ENCODE results near the gene FAIM2.

The FAIM2 gene

GRCh38 chr12:49903700-49904423, at the start of gene FAIM2:
Gene FAIM2, minus strand, starts transcription at chr12:49903900. Its CDS starts 108 bp downstream, at chr12:49903792.
- no peak for DNase-seq

DNA sequence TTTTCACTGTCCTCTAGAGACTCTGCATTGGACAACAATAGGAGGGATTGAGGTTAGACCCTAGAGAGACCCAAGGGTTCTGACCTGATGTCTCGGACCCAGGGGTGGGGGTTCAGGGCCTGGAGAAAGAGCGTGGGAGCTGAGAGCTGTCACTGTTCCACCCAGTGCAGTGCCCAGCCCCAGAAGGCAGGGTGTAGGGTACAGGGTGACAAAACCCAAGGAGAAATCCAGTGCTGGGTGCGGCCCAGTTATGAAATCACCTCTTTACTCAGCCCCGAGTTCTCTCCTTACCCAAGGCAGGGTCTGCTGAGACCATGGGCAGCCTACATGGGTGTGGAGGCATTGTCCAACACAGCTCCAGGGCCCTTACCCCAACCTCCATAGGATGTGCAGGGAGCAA, 49.5 kb upstream of the FAIM2 start:
- DNase-seq: no peak

DNA sequence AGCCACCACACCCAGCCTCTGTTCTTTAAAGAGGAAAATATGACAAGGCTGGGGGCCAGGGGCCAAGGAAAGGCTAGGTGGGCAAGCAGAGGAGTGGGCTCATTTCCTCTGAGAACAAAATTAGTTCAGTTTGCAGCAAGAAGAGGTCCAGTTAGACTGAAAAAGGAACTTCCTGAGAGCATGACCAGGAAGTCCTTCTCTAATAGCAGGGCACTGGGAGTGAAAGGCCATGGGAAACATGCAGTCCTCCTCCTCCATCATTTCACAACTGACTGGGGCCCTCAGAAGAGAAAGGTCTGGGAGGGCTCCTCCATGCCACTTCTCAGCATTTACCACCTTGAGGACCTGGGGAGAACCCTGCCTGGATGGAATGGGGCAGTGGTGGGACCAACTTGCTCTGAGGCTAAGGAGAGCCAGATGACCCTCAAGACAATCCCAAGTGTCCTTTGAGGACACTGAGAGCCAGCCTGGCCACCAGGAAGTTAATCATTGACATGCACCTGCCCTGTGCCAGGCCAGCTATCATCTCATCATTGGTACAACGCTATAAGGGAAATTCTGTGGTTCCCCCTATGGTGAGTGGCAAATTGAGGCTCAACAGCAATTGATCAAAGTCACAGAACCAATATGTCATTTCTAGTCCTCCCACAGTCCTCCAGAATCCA, 48.8 kb upstream of the FAIM2 start:
- DNase-seq: no peak

DNA sequence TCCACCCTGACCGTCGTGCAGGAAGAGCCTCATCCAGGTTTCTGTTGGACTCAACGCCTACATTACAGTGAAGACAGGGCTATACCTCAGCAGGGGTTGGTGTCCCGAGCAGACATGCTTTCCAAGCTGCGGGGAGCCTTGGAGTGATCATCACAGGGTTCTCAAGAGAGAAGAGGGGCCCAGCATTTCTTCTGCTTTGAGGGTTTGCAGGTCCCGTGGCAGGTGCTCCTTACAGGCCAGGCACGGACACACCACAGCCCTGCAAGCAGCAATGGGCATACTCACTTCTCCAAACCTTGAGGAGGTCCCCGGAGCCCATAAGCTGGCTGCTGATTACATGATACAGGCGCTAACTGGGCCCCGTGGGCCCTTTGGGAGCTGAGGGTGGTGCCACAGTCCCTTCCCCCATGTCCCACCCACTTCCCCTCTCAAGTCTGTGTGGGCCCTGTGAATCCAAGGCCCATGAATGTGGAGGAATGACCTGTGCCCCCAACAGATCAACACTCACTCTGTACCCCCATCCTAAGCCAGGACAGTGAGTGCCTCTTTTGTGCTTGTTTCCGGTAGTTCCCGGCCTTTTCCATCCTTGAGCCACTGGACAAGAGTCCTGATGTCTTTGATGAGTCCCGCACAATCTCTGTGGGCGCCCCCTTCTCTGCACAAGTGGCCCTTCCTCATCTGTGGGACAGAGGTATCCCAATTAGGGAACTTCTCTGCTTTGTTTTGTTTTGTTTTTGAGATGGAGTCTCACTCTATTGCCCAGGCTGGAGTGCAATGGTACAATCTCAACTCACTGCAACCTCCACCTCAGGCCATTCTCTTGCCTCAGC, 47.9 kb upstream of the FAIM2 start:
- no peak for DNase-seq

GRCh38 chr12:49950273-49951251, 46.9 kb upstream of the FAIM2 start, which contains the start of gene AQP2:
Gene AQP2, plus strand, starts transcription at chr12:49950737. Its CDS starts 94 bp downstream, at chr12:49950831.
- no peak for DNase-seq

DNA sequence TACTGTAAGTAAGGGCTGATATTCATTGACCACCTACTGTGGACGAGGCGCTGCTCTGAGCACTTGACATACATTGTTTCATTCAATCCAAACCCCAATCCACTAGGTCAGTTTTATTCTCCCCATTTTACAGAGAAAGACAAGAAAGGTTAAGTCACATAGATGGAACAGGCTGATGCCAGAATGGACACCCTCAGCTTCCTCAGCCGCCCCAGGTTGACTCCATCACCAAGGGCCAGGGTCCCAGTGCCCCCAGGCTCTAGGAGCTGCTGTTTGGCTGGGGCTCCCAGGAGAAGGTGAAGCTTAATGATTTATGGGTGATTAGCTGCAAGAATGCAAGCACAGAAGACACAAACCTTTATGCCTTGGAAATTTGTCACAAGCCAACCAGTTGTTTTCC, 46.2 kb upstream of the FAIM2 start:
- DNase-seq: no peak

DNA sequence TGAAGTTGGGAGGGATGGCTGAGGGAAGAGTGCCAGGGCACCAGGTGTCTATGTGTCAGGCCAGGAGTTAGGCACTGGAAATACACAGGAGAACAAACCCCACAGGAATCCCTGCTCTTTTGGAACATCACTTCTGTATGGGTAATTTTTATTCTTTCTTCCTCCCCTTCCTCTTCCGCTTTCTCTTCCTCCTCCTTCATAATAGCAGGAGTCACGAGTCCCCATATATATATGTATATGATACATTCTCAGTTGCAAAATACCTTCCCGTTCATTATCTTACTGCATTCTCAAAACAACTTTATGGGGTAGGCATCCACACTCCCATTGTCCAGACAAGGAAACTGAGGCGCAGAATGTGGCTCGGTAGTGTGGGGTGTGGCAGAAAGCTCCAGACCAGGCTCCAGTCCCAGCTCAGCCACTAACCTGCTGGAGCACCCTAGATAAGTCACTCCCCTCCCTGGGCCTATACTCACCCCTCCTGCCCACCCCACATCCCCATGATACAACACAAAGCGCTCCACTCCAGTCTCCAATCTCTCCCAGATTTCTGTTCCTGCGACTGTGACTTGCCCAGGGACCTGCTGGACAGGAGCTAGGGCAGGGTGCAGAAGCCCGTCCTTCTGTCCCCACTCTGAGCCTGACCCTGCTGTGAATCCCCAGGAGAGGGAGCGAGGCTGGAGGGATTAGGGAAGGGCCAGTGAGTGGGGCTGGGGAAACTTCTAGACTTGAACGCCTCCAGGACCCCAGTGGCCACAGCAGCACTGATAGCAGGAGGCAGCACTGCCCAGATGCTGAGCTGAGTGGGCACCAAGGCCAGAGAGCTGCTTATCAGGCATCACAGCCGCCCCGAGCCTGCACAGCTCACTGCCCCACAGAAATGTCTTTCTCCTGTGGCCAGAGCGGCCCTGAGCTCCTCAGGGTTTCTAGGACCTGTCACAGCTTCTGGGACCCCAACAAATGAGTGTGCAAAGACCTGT, 45.5 kb upstream of the FAIM2 start:
- no peak for DNase-seq

DNA sequence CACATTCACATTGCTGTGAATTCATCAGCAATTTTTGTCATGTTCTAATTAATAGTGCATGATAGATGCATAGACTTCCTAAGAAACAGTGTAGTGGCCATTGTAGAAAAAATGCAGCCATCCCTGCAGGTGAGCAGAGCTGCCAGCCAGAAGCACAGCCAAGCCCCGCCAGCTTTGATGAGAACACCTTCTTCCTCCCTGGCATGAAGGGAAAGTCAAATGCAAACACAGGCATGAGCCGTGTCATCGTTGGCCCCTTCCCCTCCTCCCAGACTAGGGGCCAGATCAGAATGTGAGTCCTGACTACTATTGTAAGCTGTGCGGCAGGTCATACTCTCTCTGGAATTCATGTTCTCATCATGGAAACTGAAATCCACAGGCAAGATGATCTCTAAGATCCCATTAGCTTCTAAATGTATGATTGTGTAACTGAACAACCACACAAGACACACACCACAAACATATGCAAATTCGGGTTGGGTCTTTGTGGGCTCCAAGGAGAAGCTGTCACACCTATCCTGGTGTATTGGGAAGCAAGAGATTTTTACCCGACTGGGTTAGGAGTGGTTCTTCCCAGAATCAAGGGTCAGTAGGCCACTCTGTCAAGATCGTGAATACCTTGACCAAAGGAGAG, 44.0 kb upstream of the FAIM2 start:
- DNase-seq: no peak

- DNase-seq: no peak
Observed at GRCh38 chr12:49946497-49946896, 42.8 kb upstream of the FAIM2 start.

DNA sequence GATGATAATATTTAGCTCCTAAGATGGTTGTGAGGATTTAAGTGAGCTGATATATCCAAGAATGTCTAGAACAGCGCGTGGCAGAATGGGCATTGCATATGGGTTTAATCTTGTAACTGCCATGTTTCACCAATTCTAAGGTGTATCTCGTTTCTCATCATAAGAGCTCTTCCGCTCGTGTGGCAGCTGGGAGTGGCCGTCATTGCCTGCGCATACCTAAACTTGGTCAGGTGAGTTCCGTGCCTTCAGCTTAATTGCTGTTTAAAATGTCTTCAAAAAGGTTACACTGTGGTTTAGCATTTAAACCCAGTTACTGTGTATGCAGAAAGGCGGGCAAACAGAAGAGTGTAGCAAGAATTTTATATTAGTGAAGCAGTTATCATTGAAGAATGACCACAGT, 42.4 kb upstream of the FAIM2 start:
- no peak for DNase-seq

- DNase-seq: no peak
Observed at GRCh38 chr12:49945394-49946080, 41.8 kb upstream of the FAIM2 start.

- no peak for DNase-seq
Observed at GRCh38 chr12:49944718-49945117, 41.0 kb upstream of the FAIM2 start.

- no peak for DNase-seq
Observed at GRCh38 chr12:49944046-49944445, 40.3 kb upstream of the FAIM2 start.

GRCh38 chr12:49943625-49943960, 39.9 kb upstream of the FAIM2 start:
- DNase-seq: no peak

- DNase-seq: no peak
Observed at GRCh38 chr12:49942921-49943624, 39.4 kb upstream of the FAIM2 start.

- DNase-seq: no peak
Observed at GRCh38 chr12:49942512-49942893, 38.8 kb upstream of the FAIM2 start.

DNA sequence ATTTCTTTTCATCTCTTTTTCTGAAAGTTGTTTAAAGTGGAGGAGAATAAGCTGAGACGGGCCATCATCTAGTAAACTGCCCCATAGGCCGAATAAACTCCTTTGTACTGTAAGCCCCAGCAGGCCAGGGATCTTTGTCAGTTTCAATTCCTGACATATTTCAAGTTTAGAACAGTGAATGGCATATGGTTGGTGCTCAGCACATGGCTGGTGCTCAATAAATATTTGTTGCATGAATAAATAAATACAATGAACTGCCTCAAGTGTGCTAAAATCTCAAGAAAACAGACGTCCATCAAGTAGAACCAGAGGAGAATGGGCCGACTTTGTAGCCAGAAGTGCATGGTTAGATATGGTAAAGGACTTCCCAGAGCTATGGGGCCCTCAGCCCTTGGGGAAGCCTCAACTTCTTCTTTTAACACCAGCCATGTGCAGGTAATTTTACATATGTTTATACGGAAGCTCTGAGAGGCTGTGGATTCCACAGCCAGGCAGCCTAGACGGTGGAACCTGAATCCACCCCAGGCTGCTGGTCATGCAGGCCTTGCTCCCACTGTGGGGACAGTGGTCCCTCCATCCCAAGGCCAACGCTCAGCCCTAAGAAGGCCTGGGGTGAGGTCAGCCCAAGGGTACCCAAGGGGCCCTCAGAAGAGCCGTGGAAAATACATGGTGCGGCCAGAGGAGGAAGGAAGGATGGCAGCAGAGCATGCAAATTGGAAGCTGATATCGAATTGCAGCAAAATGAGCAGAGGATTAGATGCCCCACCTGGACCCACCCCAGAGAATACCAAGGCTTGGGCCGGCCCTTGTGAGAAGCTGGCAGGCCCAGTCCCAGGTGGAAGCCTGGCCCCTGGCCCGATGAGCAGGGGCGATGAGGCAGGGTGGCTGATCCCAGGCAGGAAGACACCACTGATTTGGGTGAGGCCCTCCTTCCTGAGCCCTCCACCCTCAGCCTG, 38.1 kb upstream of the FAIM2 start:
- DNase-seq: no peak

DNA sequence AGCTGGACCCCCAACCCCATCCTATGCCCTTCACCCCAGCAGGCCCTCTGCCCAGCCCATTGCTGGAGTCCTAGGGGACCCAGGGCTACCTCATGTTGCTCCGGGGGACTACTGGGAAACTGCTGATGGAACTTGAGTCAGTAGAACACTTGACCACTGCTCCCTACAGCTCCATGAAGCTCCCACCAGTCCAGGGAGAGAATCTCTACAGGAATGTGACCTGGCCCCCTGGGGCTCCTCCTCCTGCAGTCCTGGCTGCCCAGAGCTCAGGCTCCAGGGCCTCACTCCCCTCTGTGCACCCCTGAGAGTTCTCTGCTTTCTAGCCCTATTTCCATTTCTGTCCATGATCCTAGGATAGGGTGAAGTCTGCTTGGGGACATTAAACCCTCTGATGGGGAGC, 36.0 kb upstream of the FAIM2 start:
- no peak for DNase-seq
